Nephron (organoid): ENCODE results near the gene HS3ST4.

Experiments used
- H3K27ac Mint-ChIP-seq, 3 experiments: 2 replicates each; pipeline ENCODE4 v1.8.0; 2020; ENCODE audit warnings: mixed read lengths in 3 of 3, mild to moderate bottlenecking in 2 of 3, moderate library complexity in 1 of 3
- H3K27me3 Mint-ChIP-seq: 2 replicates; pipeline ENCODE4 v1.8.0; 2021; ENCODE audit warnings: low read depth, mild to moderate bottlenecking, moderate library complexity, mixed read lengths
- H3K36me3 Mint-ChIP-seq: 2 replicates; pipeline ENCODE4 v1.8.0; 2020; ENCODE audit warnings: low read depth, mixed read lengths
- H3K4me1 Mint-ChIP-seq: 2 replicates; pipeline ENCODE4 v1.8.0; 2020; ENCODE audit warnings: mixed read lengths
- H3K4me3 Mint-ChIP-seq, 3 experiments: 2 replicates each; pipeline ENCODE4 v1.8.0; 2020; ENCODE audit warnings: mild to moderate bottlenecking in 3 of 3, mixed read lengths in 3 of 3, moderate library complexity in 2 of 3
- H3K9me3 Mint-ChIP-seq: 2 replicates; pipeline ENCODE4 v1.8.0; 2020; ENCODE audit warnings: mixed read lengths
- TF ChIP-seq, protein P1 (sequence below), 3 experiments: fragments of 200-600 bp; sonication (generic); IDR thresholded peaks; one replicate each; pipeline ENCODE4 v1.5.0; 2021; ENCODE audit warnings: antibody characterized with exemption in 3 of 3; ENCODE audit not compliant: unreplicated experiment in 3 of 3

Gene HS3ST4

DNA sequence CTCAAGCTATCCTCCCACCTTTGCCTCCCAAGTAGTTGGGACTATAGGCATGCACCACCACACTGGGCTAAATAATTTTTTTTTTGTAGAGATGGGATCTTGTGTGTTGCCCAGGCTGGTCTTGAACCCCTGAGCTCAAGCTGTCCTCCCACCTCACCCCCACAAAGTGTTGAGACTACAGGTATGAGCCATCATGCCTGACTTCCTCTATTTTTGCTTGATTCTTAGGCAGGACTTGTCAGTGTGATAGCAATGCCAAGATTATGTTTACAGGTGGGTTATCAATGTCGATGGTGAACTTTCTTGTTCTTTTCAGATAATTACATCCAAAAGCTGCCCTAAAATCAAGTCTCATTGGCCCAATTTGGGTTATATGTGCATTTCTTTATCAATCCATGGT is 96.9 kb downstream of the HS3ST4 start:
- Mint-ChIP-seq H3K4me3 (no peak overlapping the region), H3K27me3 (no peaks in the 10 kb centered on the region), H3K36me3 (no peaks in the 10 kb centered on the region), H3K4me1 (no peaks in the 10 kb centered on the region), H3K27ac (no peak overlapping the region), H3K9me3 (no peaks in the 10 kb centered on the region)
- TF ChIP-seq, protein P1, sequence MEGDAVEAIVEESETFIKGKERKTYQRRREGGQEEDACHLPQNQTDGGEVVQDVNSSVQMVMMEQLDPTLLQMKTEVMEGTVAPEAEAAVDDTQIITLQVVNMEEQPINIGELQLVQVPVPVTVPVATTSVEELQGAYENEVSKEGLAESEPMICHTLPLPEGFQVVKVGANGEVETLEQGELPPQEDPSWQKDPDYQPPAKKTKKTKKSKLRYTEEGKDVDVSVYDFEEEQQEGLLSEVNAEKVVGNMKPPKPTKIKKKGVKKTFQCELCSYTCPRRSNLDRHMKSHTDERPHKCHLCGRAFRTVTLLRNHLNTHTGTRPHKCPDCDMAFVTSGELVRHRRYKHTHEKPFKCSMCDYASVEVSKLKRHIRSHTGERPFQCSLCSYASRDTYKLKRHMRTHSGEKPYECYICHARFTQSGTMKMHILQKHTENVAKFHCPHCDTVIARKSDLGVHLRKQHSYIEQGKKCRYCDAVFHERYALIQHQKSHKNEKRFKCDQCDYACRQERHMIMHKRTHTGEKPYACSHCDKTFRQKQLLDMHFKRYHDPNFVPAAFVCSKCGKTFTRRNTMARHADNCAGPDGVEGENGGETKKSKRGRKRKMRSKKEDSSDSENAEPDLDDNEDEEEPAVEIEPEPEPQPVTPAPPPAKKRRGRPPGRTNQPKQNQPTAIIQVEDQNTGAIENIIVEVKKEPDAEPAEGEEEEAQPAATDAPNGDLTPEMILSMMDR (IDR thresholded peaks at IDR 0.05; ENCODE audit: unreplicated experiment in 3 of 3) = no peak

DNA sequence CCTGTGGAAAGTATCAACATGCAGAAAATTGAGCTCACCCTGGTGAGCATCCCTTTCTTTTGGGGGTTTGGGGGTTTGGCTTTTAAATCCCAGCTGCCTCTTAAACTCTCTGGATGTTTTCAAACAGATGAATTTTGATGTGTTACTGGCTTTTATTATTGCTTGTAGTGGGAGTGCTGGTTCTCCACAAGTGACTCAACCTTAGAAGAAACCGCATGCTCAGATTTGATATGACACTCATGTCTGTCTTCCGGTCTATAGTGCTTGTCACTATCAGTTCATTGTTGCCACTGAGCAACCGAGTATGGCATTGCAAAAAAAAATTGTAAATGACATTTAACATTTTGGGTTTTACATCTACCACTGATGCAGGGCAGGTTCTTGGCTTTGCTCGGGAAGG is 104.5 kb downstream of the HS3ST4 start:
- no peaks in the 10 kb centered on the region for H3K4me1 Mint-ChIP-seq
- no peak overlapping the region for H3K4me3 Mint-ChIP-seq
- no peaks in the 10 kb centered on the region for H3K9me3 Mint-ChIP-seq
- H3K27me3 Mint-ChIP-seq = peaks cover 4% of the 10 kb centered on the region
- H3K27ac Mint-ChIP-seq = no peak overlapping the region
- H3K36me3 Mint-ChIP-seq = no peaks in the 10 kb centered on the region
- TF ChIP-seq, protein P1 (IDR thresholded peaks at IDR 0.05; ENCODE audit: unreplicated experiment in 3 of 3) = no peak

GRCh38 chr16:25798065-25798464 is 106.3 kb downstream of the HS3ST4 start:
- H3K27me3 Mint-ChIP-seq = peaks cover 4% of the 10 kb centered on the region
- no peaks in the 10 kb centered on the region for H3K4me1 Mint-ChIP-seq
- H3K4me3 Mint-ChIP-seq = no peak overlapping the region
- H3K27ac Mint-ChIP-seq = no peak overlapping the region
- H3K36me3 Mint-ChIP-seq = no peaks in the 10 kb centered on the region
- TF ChIP-seq, protein P1 (IDR thresholded peaks at IDR 0.05; ENCODE audit: unreplicated experiment in 3 of 3) = no peak
- no peaks in the 10 kb centered on the region for H3K9me3 Mint-ChIP-seq

GRCh38 chr16:25799816-25800215 is 108.1 kb downstream of the HS3ST4 start:
- Mint-ChIP-seq H3K36me3 (no peaks in the 10 kb centered on the region), H3K4me3 (no peak overlapping the region), H3K9me3 (no peaks in the 10 kb centered on the region), H3K27ac (no peak overlapping the region), H3K27me3 (peaks cover 8% of the 10 kb centered on the region), H3K4me1 (no peaks in the 10 kb centered on the region)
- TF ChIP-seq, protein P1 (IDR thresholded peaks at IDR 0.05; ENCODE audit: unreplicated experiment in 3 of 3) = no peak

GRCh38 chr16:25812215-25812614 is 120.5 kb downstream of the HS3ST4 start:
- Mint-ChIP-seq H3K9me3 (no peaks in the 10 kb centered on the region), H3K36me3 (no peaks in the 10 kb centered on the region), H3K27ac (no peak overlapping the region), H3K4me1 (no peaks in the 10 kb centered on the region), H3K4me3 (no peak overlapping the region), H3K27me3 (no peaks in the 10 kb centered on the region)
- TF ChIP-seq, protein P1 (IDR thresholded peaks at IDR 0.05; ENCODE audit: unreplicated experiment in 3 of 3) = no peak

DNA sequence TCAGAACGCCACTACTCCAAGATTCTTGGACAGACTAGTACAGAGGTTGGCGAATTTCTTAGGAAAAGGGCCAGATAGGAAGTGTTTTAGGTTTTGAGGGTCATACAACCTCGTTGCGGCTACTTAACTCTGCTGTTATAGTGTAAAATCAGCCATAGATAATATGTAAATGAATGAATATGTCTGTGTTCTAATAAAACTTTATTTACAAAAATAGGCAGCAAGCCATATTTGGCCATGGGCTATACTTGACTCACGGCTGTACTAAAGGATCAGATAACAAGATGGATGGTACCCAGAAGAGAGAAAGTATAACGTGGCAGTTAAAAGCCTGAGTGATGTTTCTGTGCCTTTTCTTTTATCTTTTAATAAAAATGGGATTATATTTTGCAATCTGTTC is 125.5 kb downstream of the HS3ST4 start:
- H3K9me3 Mint-ChIP-seq = no peaks in the 10 kb centered on the region
- no peak overlapping the region for H3K4me3 Mint-ChIP-seq
- TF ChIP-seq, protein P1 (IDR thresholded peaks at IDR 0.05; ENCODE audit: unreplicated experiment in 3 of 3) = no peak
- no peaks in the 10 kb centered on the region for H3K36me3 Mint-ChIP-seq
- H3K4me1 Mint-ChIP-seq = no peaks in the 10 kb centered on the region
- no peaks in the 10 kb centered on the region for H3K27me3 Mint-ChIP-seq
- no peak overlapping the region for H3K27ac Mint-ChIP-seq
